Ovary (tissue), 9 donors: Measurements from ENCODE around the gene HNRNPA1. TPM values are rescaled to one million over a fixed set of nuclear protein-coding genes. Genes with fewer than 3 reads are reported as not detected.

ENCODE experiments used
- DNase-seq, 5 donors: peaks; one replicate each; pipeline ENCODE4 v3.0.0-alpha.2; 2019 to 2020
- H3K27ac ChIP-seq, 2 donors: fragments of 200-600 bp; one replicate each; pipeline versions ENCODE4 v1.5.1 to v1.8.0; 2019 to 2022
- H3K27me3 ChIP-seq: fragments of 200-600 bp; one replicate; pipeline ENCODE4 v1.8.0; 2022
- H3K36me3 ChIP-seq: fragments of 200-600 bp; sonication (generic); one replicate; pipeline ENCODE4 v1.5.1; 2019
- H3K4me1 ChIP-seq: one replicate; pipeline ENCODE4 v1.8.1; 2013; ENCODE audit warnings: mild to moderate bottlenecking, moderate library complexity; ENCODE audit not compliant: insufficient read depth
- H3K4me3 ChIP-seq: fragments of 200-600 bp; sonication (generic); one replicate; pipeline ENCODE4 v1.5.1; 2017
- H3K9me3 ChIP-seq, 2 donors: fragments of 200-600 bp in 1 of 2; sonication (generic) in 1 of 2; one replicate each; pipeline versions ENCODE4 v1.5.1 to v1.8.1; 2013 to 2019; ENCODE audit warnings: mild to moderate bottlenecking in 1 of 2, moderate library complexity in 1 of 2
- EP300 ChIP-seq: sonication (generic); formaldehyde crosslinking; IDR thresholded peaks from one replicate; pipeline ENCODE4 v1.6.1; 2017; ENCODE audit warnings: antibody characterized with exemption
- POLR2A ChIP-seq: fragments of 450-650 bp; IDR thresholded peaks from one replicate; pipeline ENCODE4 v1.6.1; 2017; ENCODE audit warnings: antibody characterized with exemption, mild to moderate bottlenecking, moderate library complexity
- WGBS, 3 donors: extraction: QIAGEN DNeasy Blood & Tissue Kit in 1 of 3; methylation state at CpG; one replicate each; pipeline versions ENCODE4 v1.1.5 to v1.1.7; 2013 to 2017; 5-methylcytosine and 5-hydroxymethylcytosine counted together
- intact Hi-C, 4 donors: fragments of 100-400 bp; cut with DNase I; formaldehyde crosslinking; loops; one replicate each; pipeline versions ENCODE4 v1.11.0 to v1.15.1; 2022 to 2023
- polyA plus RNA-seq, 2 donors: library from polyadenylated mRNA; stranded (reverse); fragments of 200-250 nt in 1 of 2; fragments of 350-450 nt in 1 of 2; fragmentation: Illumina TruSeq in 1 of 2; extraction: RNeasy Lipid Tissue Mini Kit (QIAGEN cat#74804) in 1 of 2; gene quantifications; one replicate each; pipeline ENCODE4 v1.2.3, GENCODE V29; 2013 to 2014
- total RNA-seq, 7 donors: library from RNA; depleted of rRNA in 2 of 7; stranded (reverse); fragments of >200 nt in 2 of 7; fragmentation: NEBNext Ultra II Directional in 3 of 7; extraction: Animal tissue kit (Norgen Biotek cat#: 25700) in 3 of 7; gene quantifications; one replicate each; pipeline versions ENCODE4 v1.1.0 to v1.2.4, GENCODE V29; 2016 to 2023
- TF ChIP-seq, protein P1 (sequence below), 3 donors: fragments of 450-650 bp in 2 of 3; fragments of 200-600 bp in 1 of 3; IDR thresholded peaks; one replicate each; pipeline versions ENCODE4 v1.5.1 to v1.8.0; 2016 to 2022; ENCODE audit warnings: antibody characterized with exemption in 3 of 3, mild to moderate bottlenecking in 1 of 3
- donor health status: DM: no; HTN: no; CAD: no; lungs with moderate emphysema.
- donor health status: DM: no; HTN: no; CAD: no.
- donor health status: Bipolar disorder and iron deficiency.
- donor health status: DM: yes; HTN: yes; CAD: no.
- donor health status: DM: no; HTN: no; CAD: no.
- donor health status: DM: yes; HTN: yes; CAD: no.

Gene HNRNPA1
- total and polyA plus RNA-seq, 9 donors, result 586 to 2,586 (median 2,385) TPM

DNA sequence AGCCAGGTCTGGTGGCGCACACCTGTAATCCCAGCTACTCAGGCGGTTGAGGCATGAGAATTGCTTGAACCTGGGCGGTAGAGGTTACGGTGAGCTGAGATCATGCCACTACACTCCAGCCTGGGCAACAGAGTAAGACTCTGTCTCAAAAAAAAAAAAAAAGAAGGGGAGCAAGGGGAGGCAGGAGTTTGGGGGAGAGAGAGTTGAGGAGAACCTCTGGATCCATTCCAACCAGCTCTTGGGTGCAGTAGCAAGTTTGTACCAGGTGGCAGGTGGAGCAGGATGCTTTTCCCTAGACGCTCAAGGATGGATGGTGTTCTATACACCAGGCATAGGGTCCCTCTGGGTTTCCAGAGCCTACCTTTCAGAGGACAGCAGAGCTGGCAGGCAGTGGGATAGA lies 18.4 kb downstream of the HNRNPA1 start:
- no peak for DNase-seq
- TF ChIP-seq EP300, result no peak
- no peak for TF ChIP-seq POLR2A
- Histone ChIP-seq H3K27me3 (no peaks in the 10 kb centered on the region), H3K4me1 (no peaks in the 10 kb centered on the region), H3K9me3 (no peaks in the 10 kb centered on the region), H3K27ac (no peak overlapping the region), H3K4me3 (no peak overlapping the region), H3K36me3 (no peaks in the 10 kb centered on the region)
- 89 to 95% (median 92%) methylated on average over 5 of the region's 5 CpGs for WGBS, 3 donors
- intact Hi-C loops, result no loop called here

DNA sequence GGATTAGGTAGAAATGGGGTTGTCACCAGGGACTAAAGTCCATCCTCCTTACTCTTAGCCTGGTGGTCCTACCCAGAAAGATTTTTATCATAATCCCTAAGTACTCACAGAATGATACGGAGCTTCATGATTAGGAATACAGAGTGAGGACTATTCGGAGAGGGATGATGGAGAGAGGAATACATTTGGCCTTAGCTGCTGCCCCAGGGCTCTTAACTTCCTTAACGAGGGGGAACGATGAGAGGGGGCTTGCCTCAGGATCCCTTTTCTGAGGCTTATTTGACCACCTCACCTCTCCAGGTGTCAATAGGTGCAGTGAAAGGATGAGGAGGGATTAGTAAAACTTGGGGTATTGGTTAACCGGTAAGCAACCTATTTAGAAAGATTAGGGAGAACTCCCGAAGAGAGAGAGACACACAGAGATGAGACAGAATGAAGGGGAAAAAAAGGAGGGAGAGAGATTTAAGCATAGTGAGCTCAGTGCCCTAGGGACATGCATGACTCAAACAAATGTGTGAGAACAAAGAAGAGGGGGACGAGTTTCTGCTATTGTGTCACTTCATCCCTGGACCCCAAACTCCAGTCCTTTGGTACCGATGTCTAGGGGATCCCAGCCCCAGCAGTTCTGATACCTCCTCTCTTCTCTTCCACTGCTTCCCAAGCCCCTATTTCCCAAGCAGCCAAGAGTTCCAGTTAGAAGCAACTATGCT lies 19.1 kb downstream of the HNRNPA1 start:
- no peak for DNase-seq
- WGBS, 3 donors, result 79 to 82% (median 80%) methylated on average over 8 of the region's 8 CpGs
- H3K27ac ChIP-seq, result no peak overlapping the region

DNA sequence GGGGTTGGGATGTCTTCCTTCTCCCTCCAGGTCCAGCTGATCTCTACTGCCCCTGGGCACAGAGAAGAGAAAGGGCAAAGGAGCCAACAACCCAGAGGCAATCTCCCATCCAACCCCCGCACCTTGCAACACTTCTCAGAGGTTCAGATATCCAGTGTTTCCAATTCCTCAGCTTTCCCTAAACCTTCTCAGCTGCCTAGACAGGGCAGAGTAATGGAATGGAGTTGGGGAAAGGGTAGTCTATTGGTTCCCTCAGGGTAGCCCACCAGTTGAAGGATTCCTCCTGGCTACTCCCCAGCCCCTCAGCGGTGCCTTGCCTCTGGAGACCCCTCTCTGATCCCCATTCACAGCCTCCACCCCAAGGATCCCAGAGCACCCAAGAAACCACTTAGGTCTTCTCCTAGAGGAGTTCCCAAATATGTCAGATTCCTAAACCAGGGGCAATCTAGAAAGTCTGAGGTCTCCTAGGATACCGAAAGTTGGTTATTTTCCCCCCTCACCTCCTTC lies 19.8 kb downstream of the HNRNPA1 start:
- Histone ChIP-seq H3K36me3 (no peaks in the 10 kb centered on the region), H3K9me3 (no peaks in the 10 kb centered on the region), H3K27ac (no peak overlapping the region), H3K27me3 (no peaks in the 10 kb centered on the region), H3K4me3 (no peak overlapping the region), H3K4me1 (no peaks in the 10 kb centered on the region)
- no peak for DNase-seq
- TF ChIP-seq POLR2A (no peak), EP300 (no peak)
- TF ChIP-seq, protein P1, sequence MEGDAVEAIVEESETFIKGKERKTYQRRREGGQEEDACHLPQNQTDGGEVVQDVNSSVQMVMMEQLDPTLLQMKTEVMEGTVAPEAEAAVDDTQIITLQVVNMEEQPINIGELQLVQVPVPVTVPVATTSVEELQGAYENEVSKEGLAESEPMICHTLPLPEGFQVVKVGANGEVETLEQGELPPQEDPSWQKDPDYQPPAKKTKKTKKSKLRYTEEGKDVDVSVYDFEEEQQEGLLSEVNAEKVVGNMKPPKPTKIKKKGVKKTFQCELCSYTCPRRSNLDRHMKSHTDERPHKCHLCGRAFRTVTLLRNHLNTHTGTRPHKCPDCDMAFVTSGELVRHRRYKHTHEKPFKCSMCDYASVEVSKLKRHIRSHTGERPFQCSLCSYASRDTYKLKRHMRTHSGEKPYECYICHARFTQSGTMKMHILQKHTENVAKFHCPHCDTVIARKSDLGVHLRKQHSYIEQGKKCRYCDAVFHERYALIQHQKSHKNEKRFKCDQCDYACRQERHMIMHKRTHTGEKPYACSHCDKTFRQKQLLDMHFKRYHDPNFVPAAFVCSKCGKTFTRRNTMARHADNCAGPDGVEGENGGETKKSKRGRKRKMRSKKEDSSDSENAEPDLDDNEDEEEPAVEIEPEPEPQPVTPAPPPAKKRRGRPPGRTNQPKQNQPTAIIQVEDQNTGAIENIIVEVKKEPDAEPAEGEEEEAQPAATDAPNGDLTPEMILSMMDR (IDR thresholded peaks at IDR 0.05), result no peak
- intact Hi-C loops, result no loop called here
- 43 to 52% (median 45%) methylated on average over 3 of the region's 3 CpGs for WGBS, 3 donors

More for the DNA sequence above, 19.1 kb downstream of the HNRNPA1 start:
- intact Hi-C loops, result no loop called here
- Histone ChIP-seq H3K4me3 (no peak overlapping the region), H3K4me1 (no peaks in the 10 kb centered on the region), H3K27me3 (no peaks in the 10 kb centered on the region), H3K9me3 (no peaks in the 10 kb centered on the region), H3K36me3 (no peaks in the 10 kb centered on the region)
- TF ChIP-seq, protein P1 (IDR thresholded peaks at IDR 0.05), result no peak
- no peak for TF ChIP-seq POLR2A
- TF ChIP-seq EP300, result no peak

DNA sequence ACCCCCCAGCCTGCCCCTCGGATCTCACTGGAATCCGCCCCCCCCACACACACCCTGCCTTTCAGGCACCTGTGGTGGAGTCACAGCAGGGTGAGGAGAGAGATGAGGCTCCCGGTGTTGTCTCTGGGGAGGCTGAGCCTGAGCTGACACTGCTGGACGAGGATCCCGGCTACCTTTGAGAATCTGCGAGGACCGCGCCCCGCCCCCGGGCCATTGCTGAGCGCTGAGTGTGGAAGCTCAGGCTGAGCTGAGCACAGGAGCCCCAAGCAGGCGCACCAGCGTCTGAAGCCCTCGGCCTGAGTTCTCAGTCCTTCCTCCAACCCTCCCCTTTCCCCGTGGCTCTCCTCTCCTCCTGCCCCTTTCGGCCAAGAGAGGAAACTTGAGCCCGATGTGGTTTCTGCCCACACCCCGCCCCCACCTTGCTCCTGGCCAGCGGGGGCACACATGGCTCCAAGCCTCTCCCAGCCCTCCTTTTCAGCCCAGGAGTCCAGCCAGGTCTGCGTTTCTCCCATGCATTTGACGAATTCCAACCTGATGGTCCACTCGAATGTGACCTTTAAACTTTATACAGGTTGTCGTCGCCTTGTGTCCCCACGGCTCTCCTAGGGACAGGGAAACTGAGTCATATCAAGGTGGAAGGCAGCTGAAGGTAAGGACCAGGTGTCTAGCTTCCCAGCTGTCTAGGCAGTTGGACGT lies 20.4 kb downstream of the HNRNPA1 start, which contains the start of gene NFE2:
NFE2 (minus strand) TSS at position 284 of the 696 bp plus-strand sequence. CDS start 5,767 bp downstream, outside the sequence.
- no peak within 1 kb of the TSS for H3K27ac ChIP-seq
- intact Hi-C loops, result no loop called here
- peak in 1 of 5 donors; percentile 24 for DNase-seq
- TF ChIP-seq EP300, result no peak
- no peak within 1 kb of the TSS for H3K4me3 ChIP-seq
- no peaks in the 10 kb centered on the region for H3K4me1 ChIP-seq
- no peaks in the 10 kb centered on the region for H3K9me3 ChIP-seq
- no peaks in the 10 kb centered on the region for H3K27me3 ChIP-seq
- H3K36me3 ChIP-seq, result no peaks in the 10 kb centered on the region
- 6 to 9% (median 7%) methylated on average over 23 to 26 of the region's 26 CpGs for WGBS, 3 donors

DNA sequence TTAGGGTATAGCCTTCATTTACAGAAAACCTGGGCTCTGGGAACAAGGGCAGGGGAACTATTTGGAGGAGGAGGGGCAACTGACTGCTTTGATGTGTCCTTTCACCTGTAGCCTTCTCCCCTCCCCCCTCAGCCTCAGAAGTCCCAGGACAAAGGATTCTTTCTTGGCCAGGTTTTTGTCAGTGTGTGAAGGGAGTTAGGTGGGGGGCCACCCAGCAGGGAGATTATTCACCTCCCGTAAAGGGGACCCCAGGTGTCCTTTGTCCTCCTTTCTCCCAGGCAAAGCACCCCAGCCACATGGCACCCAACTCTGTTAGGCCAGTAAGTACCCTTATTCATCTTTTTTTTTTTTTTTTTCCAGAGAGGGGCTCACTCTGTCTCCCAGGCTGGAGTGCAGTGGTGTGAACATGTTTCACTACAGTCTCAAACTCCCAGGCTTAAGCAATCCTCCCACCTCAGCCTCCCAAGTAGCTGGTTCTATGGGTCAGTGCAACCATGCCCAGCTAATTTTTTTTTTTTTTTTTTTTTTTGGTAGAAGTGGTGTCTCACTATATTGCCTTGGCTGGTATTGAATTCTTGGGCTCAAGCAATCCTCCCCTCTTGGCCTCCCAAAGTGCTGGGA lies 21.0 kb downstream of the HNRNPA1 start:
- TF ChIP-seq, protein P1 (IDR thresholded peaks at IDR 0.05), result no peak
- no peak for TF ChIP-seq EP300
- no peak for TF ChIP-seq POLR2A
- H3K27ac ChIP-seq, result no peak overlapping the region
- DNase-seq, result no peak
- no peak overlapping the region for H3K4me3 ChIP-seq
- H3K9me3 ChIP-seq, result no peaks in the 10 kb centered on the region
- H3K4me1 ChIP-seq, result no peaks in the 10 kb centered on the region
- no peaks in the 10 kb centered on the region for H3K36me3 ChIP-seq
- intact Hi-C loops, result no loop called here
- WGBS, 3 donors, result 75 to 89% (median 81%) methylated on average over 1 of the region's 1 CpG
- H3K27me3 ChIP-seq, result no peaks in the 10 kb centered on the region
